H1 (cell line): ENCODE measurements around the gene ACY1. TPM values are rescaled to one million over a fixed set of nuclear protein-coding genes. Genes with fewer than 3 reads are reported as not detected.

Experiments
- POLR2AphosphoS5 ChIP-seq: IDR thresholded peaks from 2 replicates; pipeline ENCODE4 v1.6.1; 2011; ENCODE audit warnings: low read depth, low read length
- SP2 ChIP-seq: IDR thresholded peaks from 2 replicates; pipeline ENCODE4 v1.6.1; 2012; ENCODE audit warnings: mild to moderate bottlenecking, low read length, inconsistent platforms
- SUZ12 ChIP-seq: fragments of 200-600 bp; sonication (generic); IDR thresholded peaks from 2 replicates; pipeline ENCODE4 v1.6.1; 2012; ENCODE audit warnings: mild to moderate bottlenecking, inconsistent platforms, low read length, moderate library complexity, mixed read lengths
- TEAD4 ChIP-seq: IDR thresholded peaks from 2 replicates; pipeline ENCODE4 v1.6.1; 2012; ENCODE audit warnings: low read depth, low read length, inconsistent platforms, mixed read lengths
- polyA plus RNA-seq, 7 experiments: library from polyadenylated mRNA; depleted of rRNA in 3 of 7; stranded (reverse) in 5 of 7; unstranded in 2 of 7; fragments of >200 nt in 5 of 7; fragments of 200-250 nt in 2 of 7; gene quantifications; 1 replicate in 5 of 7; 2 replicates in 1 of 7; 4 replicates in 1 of 7; pipeline versions ENCODE4 v1.2.1 to v1.2.3, GENCODE V29; 2011 to 2013; ENCODE audit warnings: missing spikeins in 2 of 7, mixed read lengths in 2 of 7
- total RNA-seq: library from RNA; stranded (reverse); fragmentation: NEBNext Ultra II Directional; extraction: Animal tissue kit (Norgen Biotek cat#: 25700); gene quantifications from 2 replicates; pipeline ENCODE4 v1.2.1, GENCODE V29; 2021
- TF ChIP-seq, protein P1 (sequence below): fragments of 300-600 bp; sonication (generic); IDR thresholded peaks from 2 replicates; pipeline ENCODE4 v1.7.1; 2012; ENCODE audit warnings: low read length, moderate library complexity, mild to moderate bottlenecking, inconsistent platforms; ENCODE audit not compliant: insufficient replicate concordance
- TF ChIP-seq, protein P2 (sequence below), 3 experiments: IDR thresholded peaks; 1 replicate in 2 of 3; 2 replicates in 1 of 3; pipeline versions ENCODE4 v1.5.1 to v1.6.1; 2011; ENCODE audit warnings: low read length in 3 of 3, mild to moderate bottlenecking in 3 of 3, inconsistent platforms in 2 of 3, low read depth in 1 of 3, moderate library complexity in 1 of 3; ENCODE audit not compliant: insufficient read depth in 1 of 3; ENCODE audit errors: control extremely low read depth in 1 of 3

Gene ACY1
- total and polyA plus RNA-seq, 2 of the 8 experiments (the other 6 are each of a cell fraction or from before 2014, with no cell fraction given) = 48.3 to 113 TPM

DNA sequence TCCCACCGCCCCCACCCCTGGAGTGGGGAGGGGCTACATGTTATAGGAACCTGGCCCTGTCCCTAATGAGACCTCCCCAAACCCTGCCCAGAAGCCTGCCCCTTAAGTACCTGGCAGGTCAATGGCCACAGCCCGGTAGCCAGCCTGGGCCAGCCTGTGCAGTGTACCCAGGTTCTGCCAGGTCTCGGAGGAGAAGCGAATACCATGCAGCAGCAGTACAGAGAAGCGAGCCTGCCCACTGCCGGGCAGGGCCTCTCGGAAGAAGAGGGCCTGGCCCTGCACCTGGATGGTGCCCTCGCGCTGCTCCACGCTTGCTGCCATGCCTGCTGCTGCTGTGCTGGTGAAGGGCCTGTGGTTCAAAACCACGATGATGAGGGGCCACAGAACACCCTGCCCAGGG is 12.0 kb upstream of the ACY1 start (continued):
- TF ChIP-seq, protein P1, sequence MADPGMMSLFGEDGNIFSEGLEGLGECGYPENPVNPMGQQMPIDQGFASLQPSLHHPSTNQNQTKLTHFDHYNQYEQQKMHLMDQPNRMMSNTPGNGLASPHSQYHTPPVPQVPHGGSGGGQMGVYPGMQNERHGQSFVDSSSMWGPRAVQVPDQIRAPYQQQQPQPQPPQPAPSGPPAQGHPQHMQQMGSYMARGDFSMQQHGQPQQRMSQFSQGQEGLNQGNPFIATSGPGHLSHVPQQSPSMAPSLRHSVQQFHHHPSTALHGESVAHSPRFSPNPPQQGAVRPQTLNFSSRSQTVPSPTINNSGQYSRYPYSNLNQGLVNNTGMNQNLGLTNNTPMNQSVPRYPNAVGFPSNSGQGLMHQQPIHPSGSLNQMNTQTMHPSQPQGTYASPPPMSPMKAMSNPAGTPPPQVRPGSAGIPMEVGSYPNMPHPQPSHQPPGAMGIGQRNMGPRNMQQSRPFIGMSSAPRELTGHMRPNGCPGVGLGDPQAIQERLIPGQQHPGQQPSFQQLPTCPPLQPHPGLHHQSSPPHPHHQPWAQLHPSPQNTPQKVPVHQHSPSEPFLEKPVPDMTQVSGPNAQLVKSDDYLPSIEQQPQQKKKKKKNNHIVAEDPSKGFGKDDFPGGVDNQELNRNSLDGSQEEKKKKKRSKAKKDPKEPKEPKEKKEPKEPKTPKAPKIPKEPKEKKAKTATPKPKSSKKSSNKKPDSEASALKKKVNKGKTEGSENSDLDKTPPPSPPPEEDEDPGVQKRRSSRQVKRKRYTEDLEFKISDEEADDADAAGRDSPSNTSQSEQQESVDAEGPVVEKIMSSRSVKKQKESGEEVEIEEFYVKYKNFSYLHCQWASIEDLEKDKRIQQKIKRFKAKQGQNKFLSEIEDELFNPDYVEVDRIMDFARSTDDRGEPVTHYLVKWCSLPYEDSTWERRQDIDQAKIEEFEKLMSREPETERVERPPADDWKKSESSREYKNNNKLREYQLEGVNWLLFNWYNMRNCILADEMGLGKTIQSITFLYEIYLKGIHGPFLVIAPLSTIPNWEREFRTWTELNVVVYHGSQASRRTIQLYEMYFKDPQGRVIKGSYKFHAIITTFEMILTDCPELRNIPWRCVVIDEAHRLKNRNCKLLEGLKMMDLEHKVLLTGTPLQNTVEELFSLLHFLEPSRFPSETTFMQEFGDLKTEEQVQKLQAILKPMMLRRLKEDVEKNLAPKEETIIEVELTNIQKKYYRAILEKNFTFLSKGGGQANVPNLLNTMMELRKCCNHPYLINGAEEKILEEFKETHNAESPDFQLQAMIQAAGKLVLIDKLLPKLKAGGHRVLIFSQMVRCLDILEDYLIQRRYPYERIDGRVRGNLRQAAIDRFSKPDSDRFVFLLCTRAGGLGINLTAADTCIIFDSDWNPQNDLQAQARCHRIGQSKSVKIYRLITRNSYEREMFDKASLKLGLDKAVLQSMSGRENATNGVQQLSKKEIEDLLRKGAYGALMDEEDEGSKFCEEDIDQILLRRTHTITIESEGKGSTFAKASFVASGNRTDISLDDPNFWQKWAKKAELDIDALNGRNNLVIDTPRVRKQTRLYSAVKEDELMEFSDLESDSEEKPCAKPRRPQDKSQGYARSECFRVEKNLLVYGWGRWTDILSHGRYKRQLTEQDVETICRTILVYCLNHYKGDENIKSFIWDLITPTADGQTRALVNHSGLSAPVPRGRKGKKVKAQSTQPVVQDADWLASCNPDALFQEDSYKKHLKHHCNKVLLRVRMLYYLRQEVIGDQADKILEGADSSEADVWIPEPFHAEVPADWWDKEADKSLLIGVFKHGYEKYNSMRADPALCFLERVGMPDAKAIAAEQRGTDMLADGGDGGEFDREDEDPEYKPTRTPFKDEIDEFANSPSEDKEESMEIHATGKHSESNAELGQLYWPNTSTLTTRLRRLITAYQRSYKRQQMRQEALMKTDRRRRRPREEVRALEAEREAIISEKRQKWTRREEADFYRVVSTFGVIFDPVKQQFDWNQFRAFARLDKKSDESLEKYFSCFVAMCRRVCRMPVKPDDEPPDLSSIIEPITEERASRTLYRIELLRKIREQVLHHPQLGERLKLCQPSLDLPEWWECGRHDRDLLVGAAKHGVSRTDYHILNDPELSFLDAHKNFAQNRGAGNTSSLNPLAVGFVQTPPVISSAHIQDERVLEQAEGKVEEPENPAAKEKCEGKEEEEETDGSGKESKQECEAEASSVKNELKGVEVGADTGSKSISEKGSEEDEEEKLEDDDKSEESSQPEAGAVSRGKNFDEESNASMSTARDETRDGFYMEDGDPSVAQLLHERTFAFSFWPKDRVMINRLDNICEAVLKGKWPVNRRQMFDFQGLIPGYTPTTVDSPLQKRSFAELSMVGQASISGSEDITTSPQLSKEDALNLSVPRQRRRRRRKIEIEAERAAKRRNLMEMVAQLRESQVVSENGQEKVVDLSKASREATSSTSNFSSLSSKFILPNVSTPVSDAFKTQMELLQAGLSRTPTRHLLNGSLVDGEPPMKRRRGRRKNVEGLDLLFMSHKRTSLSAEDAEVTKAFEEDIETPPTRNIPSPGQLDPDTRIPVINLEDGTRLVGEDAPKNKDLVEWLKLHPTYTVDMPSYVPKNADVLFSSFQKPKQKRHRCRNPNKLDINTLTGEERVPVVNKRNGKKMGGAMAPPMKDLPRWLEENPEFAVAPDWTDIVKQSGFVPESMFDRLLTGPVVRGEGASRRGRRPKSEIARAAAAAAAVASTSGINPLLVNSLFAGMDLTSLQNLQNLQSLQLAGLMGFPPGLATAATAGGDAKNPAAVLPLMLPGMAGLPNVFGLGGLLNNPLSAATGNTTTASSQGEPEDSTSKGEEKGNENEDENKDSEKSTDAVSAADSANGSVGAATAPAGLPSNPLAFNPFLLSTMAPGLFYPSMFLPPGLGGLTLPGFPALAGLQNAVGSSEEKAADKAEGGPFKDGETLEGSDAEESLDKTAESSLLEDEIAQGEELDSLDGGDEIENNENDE = no peak
- TF ChIP-seq SUZ12 = no peak
- TF ChIP-seq TEAD4 = no peak
- no peak for TF ChIP-seq POLR2AphosphoS5
- no peak for TF ChIP-seq SP2
- TF ChIP-seq, protein P2, sequence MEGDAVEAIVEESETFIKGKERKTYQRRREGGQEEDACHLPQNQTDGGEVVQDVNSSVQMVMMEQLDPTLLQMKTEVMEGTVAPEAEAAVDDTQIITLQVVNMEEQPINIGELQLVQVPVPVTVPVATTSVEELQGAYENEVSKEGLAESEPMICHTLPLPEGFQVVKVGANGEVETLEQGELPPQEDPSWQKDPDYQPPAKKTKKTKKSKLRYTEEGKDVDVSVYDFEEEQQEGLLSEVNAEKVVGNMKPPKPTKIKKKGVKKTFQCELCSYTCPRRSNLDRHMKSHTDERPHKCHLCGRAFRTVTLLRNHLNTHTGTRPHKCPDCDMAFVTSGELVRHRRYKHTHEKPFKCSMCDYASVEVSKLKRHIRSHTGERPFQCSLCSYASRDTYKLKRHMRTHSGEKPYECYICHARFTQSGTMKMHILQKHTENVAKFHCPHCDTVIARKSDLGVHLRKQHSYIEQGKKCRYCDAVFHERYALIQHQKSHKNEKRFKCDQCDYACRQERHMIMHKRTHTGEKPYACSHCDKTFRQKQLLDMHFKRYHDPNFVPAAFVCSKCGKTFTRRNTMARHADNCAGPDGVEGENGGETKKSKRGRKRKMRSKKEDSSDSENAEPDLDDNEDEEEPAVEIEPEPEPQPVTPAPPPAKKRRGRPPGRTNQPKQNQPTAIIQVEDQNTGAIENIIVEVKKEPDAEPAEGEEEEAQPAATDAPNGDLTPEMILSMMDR (IDR thresholded peaks at IDR 0.05; ENCODE audit: control extremely low read depth in 1 of 3, insufficient read depth in 1 of 3, low read depth in 1 of 3, low read length in 3 of 3) = no peak
